HEK293T (cell line): ENCODE measurements around the gene TRHDE.
"Not testable (repeated sequence)": the region's sequence is repeated elsewhere in the genome, so short reads cannot be mapped to it uniquely, and the experiment has no call there.

Experiments
- BHLHE40 ChIP-seq: fragments of 450-650 bp; IDR thresholded peaks from 2 replicates; pipeline ENCODE4 v1.6.1; 2016; ENCODE audit warnings: mild to moderate bottlenecking, moderate library complexity, borderline replicate concordance
- ELF4 ChIP-seq: fragments of 450-650 bp; IDR thresholded peaks from 2 replicates; pipeline ENCODE4 v1.6.1; 2017; ENCODE audit warnings: antibody characterized with exemption
- FOXA1 ChIP-seq: fragments of 450-650 bp; IDR thresholded peaks from 2 replicates; pipeline ENCODE4 v1.6.1; 2016; ENCODE audit warnings: mild to moderate bottlenecking
- FOXK2 ChIP-seq: fragments of 450-650 bp; IDR thresholded peaks from 2 replicates; pipeline ENCODE4 v1.6.1; 2016; ENCODE audit warnings: mild to moderate bottlenecking
- L3MBTL2 ChIP-seq: fragments of 450-650 bp; conservative IDR thresholded peaks from 2 replicates; pipeline ENCODE4 v1.6.1; 2016; ENCODE audit warnings: mild to moderate bottlenecking
- NFRKB ChIP-seq: fragments of 450-650 bp; IDR thresholded peaks from 2 replicates; pipeline ENCODE4 v1.6.1; 2016; ENCODE audit warnings: mild to moderate bottlenecking, moderate library complexity
- PKNOX1 ChIP-seq: fragments of 450-650 bp; IDR thresholded peaks from 2 replicates; pipeline ENCODE4 v1.6.1; 2016
- SP1 ChIP-seq: fragments of 450-650 bp; IDR thresholded peaks from 2 replicates; pipeline ENCODE4 v1.6.1; 2017
- TARDBP ChIP-seq: fragments of 450-650 bp; IDR thresholded peaks from 2 replicates; pipeline ENCODE4 v1.6.1; 2016
- ZNF384 ChIP-seq: fragments of 450-650 bp; IDR thresholded peaks from 2 replicates; pipeline ENCODE4 v1.6.1; 2016

- not testable (repeated sequence) for TF ChIP-seq FOXK2, ZNF384, ELF4, BHLHE40, SP1, TARDBP, FOXA1, NFRKB, PKNOX1
- peak; percentile 56 for TF ChIP-seq L3MBTL2
Observed at GRCh38 chr12:72520044-72520678, 248.0 kb downstream of the TRHDE start.
